ACC112 (cell line): ENCODE measurements around the gene TWIST2.

Experiments used
- H2AFZ ChIP-seq: fragments of 200-600 bp; sonication (generic); one replicate; pipeline ENCODE4 v1.6.0; 2017; ENCODE audit warnings: antibody characterized with exemption, low read length; ENCODE audit not compliant: unreplicated experiment
- H3K27ac ChIP-seq: fragments of 200-600 bp; sonication (generic); 2 replicates; pipeline ENCODE4 v1.5.1; 2014; ENCODE audit warnings: low read depth, mild to moderate bottlenecking, antibody characterized with exemption, low read length, moderate library complexity
- H3K27me3 ChIP-seq: fragments of 200-600 bp; sonication (generic); 2 replicates; pipeline ENCODE4 v1.6.1; 2014; ENCODE audit warnings: mild to moderate bottlenecking, antibody characterized with exemption, low read length, moderate library complexity, mixed read lengths; ENCODE audit not compliant: insufficient read depth
- H3K36me3 ChIP-seq: fragments of 200-600 bp; sonication (generic); 2 replicates; pipeline ENCODE4 v1.6.1; 2016; ENCODE audit warnings: mild to moderate bottlenecking, antibody characterized with exemption, low read length, moderate library complexity, mixed read lengths; ENCODE audit not compliant: insufficient read depth
- H3K4me1 ChIP-seq: fragments of 200-600 bp; sonication (generic); one replicate; pipeline ENCODE4 v1.6.1; 2016; ENCODE audit warnings: low read length, mixed read lengths; ENCODE audit not compliant: insufficient read depth, unreplicated experiment, control insufficient read depth
- H3K4me3 ChIP-seq: fragments of 200-600 bp; sonication (generic); 2 replicates; pipeline ENCODE4 v1.5.1; 2014; ENCODE audit warnings: mild to moderate bottlenecking, low read depth, low read length
- H3K79me2 ChIP-seq: fragments of 200-600 bp; sonication (generic); one replicate; pipeline ENCODE4 v1.6.0; 2016; ENCODE audit warnings: low read length; ENCODE audit not compliant: control insufficient read depth, unreplicated experiment, insufficient read depth

The TWIST2 gene

DNA sequence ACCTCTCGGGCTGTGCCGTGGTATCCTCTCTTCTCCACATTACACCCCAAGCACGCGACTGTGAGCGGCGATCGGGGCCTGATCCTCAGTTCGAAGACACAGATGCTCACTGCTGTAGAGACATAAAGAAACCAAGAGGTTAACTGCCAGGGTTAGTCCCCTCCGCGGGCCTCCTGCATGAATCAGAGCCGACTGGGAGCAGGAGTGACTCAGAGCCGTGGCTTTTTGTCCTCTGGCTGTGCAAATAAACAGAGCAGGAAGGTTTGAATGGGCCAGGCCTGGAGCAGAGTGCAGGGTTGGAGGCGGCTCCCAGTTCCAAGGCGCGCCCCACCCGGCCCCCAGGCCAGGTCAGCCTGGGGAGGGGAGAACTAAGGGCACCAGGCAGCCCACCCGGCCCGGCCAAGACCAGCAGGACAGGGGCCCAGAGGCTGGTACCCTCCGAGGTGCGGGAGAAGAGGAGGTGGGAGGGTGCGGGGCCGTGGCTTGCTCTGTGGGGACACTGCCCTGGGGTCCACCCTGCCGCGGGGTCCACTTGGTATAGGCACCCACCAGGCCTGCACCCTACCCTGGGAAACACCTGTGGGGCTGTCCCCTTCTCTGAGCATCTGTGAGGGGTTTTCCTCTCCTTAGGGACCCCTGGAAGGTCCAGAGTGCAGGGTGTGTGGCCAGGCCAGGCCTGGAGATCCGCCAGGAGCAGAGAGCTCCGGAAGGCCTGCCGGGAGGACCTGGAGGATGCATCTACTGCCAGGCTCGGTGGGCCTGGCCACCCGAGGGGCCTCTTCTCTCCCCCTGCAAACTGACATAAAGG lies 16.5 kb downstream of the TWIST2 start:
- no peaks in the 10 kb centered on the region for H3K27me3 ChIP-seq
- peak overlapping the region; percentile 97 for H3K27ac ChIP-seq
- peaks cover 66% of the 10 kb centered on the region for H3K4me1 ChIP-seq
- H3K4me3 ChIP-seq = peak overlapping the region; percentile 68
- no peaks in the 10 kb centered on the region for H3K36me3 ChIP-seq
- H3K79me2 ChIP-seq = peaks cover 62% of the 10 kb centered on the region
- peak overlapping the region; percentile 96 for H2AFZ ChIP-seq

GRCh38 chr2:238865015-238865719 lies 17.3 kb downstream of the TWIST2 start:
- peaks cover 55% of the 10 kb centered on the region for H3K79me2 ChIP-seq
- H3K4me3 ChIP-seq = 0 out of 2 replicates have a peak overlapping the region, but pooled peaks have one; percentile 52
- peaks cover 68% of the 10 kb centered on the region for H3K4me1 ChIP-seq
- H3K27me3 ChIP-seq = no peaks in the 10 kb centered on the region
- H3K27ac ChIP-seq = peak overlapping the region; percentile 97; the same call in 1 of the 2 replicates
- no peak overlapping the region for H2AFZ ChIP-seq
- H3K36me3 ChIP-seq = no peaks in the 10 kb centered on the region

- H3K27ac ChIP-seq = no peak overlapping the region
- peaks cover 50% of the 10 kb centered on the region for H3K79me2 ChIP-seq
- H3K4me1 ChIP-seq = peaks cover 68% of the 10 kb centered on the region
These were observed 18.0 kb downstream of the TWIST2 start for GRCh38 chr2:238865744-238866355.

DNA sequence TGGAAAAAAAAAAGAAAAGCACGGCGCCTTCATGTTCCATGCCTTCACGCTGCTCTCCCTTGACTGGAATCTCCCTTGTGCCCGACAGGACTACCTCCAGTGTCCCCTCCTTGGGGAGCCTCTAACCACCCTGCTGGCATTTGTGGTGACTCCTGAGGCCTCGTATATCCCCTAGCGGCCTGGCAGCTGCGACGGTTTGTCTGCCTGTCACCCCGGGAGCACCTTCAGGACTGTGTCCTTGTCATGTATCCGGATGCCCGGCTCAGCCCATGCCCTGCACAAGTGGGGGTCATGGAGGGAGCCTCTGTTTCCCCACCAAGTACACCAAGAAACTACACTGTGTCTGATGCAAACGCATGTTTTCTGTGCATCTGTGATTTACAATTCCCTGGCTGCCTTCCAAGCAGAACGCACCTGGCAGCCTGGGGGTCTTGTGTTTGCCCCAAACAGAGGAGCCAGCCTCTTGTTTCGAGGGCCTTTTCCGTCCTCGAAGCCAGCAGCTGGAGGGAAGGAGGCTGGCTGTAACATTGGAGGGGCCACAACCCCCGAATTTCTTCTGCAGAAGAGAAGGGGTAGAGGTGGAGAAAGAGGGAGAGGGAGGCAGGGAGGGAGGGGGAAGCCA lies 18.9 kb downstream of the TWIST2 start:
- peaks cover 68% of the 10 kb centered on the region for H3K4me1 ChIP-seq
- H2AFZ ChIP-seq = no peak overlapping the region
- H3K36me3 ChIP-seq = no peaks in the 10 kb centered on the region
- H3K4me3 ChIP-seq = no peak overlapping the region
- H3K27ac ChIP-seq = peak overlapping the region; percentile 81
- peaks cover 41% of the 10 kb centered on the region for H3K79me2 ChIP-seq
- H3K27me3 ChIP-seq = no peaks in the 10 kb centered on the region

More at GRCh38 chr2:238865744-238866355, 18.0 kb downstream of the TWIST2 start:
- Histone ChIP-seq H3K4me3 (no peak overlapping the region), H3K27me3 (no peaks in the 10 kb centered on the region), H3K36me3 (no peaks in the 10 kb centered on the region), H2AFZ (no peak overlapping the region)

DNA sequence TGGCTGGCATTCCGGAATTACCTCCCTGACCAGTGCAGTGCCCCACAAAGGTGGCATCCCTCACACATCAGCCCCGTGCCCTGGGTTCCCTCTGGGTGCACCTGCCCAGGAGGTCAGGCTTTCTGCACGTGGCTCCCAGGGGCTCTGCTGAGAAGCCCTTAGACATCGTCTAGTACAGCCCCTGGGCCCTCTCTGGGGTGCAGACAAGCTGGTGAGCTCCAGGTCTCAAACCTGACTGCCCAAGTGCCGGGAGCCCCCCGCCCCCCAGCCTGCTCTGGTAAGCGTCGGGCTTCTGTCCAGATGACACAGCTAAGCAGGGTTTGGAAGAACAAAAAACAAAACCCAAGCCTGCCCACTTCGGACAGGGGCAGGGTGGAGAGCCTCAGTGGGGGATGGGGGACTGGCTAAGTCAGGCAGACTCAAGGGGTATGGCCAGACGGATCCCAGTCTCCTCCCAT lies 20.2 kb downstream of the TWIST2 start:
- peaks cover 62% of the 10 kb centered on the region for H3K4me1 ChIP-seq

GRCh38 chr2:238868616-238869292 lies 20.9 kb downstream of the TWIST2 start:
- Histone ChIP-seq H3K4me3 (peak overlapping the region; percentile 36; the same call in 1 of the 2 replicates), H2AFZ (no peak overlapping the region), H3K27ac (peak overlapping the region; percentile 81), H3K79me2 (peaks cover 42% of the 10 kb centered on the region), H3K36me3 (no peaks in the 10 kb centered on the region), H3K27me3 (no peaks in the 10 kb centered on the region), H3K4me1 (peaks cover 56% of the 10 kb centered on the region)

More for the DNA sequence above, 20.2 kb downstream of the TWIST2 start:
- Histone ChIP-seq H2AFZ (no peak overlapping the region), H3K4me3 (peak overlapping the region; percentile 36; the same call in 1 of the 2 replicates), H3K27me3 (no peaks in the 10 kb centered on the region), H3K36me3 (no peaks in the 10 kb centered on the region), H3K79me2 (peaks cover 42% of the 10 kb centered on the region), H3K27ac (peak overlapping the region; percentile 81; the same call in 1 of the 2 replicates)

DNA sequence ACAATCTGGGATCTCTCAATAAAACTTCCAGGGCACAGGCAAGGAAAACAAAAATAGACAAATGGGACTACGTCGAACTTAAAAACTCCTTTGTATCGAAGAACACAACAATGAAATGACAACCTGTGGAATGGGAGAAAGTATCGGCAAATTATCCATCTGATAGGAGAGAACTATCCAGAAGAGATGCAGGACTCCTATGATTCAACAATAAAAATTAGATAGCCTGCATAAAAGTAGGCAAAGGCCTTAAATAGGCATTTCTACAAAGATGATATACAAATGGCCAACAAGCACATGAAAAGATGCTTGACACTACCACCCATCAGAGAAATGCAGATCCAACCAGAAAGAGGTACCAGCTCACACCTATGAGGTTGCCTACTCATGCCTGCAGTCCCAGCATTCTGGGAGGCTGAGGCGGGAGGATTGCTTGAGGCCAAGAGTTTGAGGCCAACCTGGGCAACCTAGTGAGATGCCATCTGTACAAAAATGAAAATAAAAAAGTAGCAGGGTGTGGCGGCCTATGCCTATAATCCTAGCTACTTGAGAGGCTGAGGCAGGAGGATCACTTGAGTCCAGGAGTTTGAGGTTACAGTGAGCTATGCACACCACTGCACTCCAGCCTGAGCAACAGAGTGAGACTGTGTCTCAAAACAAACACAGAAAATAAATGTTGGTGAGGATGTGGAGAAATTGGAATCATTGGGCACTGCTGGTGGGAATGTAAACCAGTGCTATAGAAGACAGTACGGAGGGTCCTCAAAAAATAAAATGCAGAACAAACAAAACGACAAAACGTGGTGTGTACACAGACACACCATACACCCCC lies 21.6 kb downstream of the TWIST2 start:
- Histone ChIP-seq H3K4me3 (0 out of 2 replicates have a peak overlapping the region, but pooled peaks have one; percentile 17), H2AFZ (no peak overlapping the region), H3K79me2 (peaks cover 45% of the 10 kb centered on the region), H3K27me3 (no peaks in the 10 kb centered on the region), H3K4me1 (peaks cover 50% of the 10 kb centered on the region), H3K27ac (peak overlapping the region; percentile 81), H3K36me3 (no peaks in the 10 kb centered on the region)

DNA sequence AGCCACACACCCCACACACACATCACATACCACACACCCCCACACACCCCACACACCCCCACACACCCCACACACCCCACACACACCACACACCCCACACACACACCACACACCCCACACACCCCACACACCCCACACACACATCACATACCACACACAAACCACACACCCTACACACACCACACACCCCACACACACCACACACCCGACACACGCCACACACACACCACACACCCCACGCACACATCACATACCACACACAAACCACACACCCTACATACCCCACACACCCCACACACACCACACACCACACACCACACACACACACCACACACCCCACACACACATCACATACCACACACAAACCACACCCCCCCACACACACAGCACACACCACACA lies 22.4 kb downstream of the TWIST2 start:
- no peak overlapping the region for H2AFZ ChIP-seq
- H3K4me1 ChIP-seq = peaks cover 43% of the 10 kb centered on the region
- no peaks in the 10 kb centered on the region for H3K27me3 ChIP-seq
- H3K79me2 ChIP-seq = peaks cover 41% of the 10 kb centered on the region
- H3K27ac ChIP-seq = no peak overlapping the region
- no peaks in the 10 kb centered on the region for H3K36me3 ChIP-seq
- no peak overlapping the region for H3K4me3 ChIP-seq

- Histone ChIP-seq H3K79me2 (peaks cover 25% of the 10 kb centered on the region), H3K4me3 (no peak overlapping the region), H3K27me3 (no peaks in the 10 kb centered on the region), H3K36me3 (no peaks in the 10 kb centered on the region), H3K27ac (no peak overlapping the region), H2AFZ (no peak overlapping the region), H3K4me1 (peaks cover 26% of the 10 kb centered on the region)
These were observed 24.1 kb downstream of the TWIST2 start for GRCh38 chr2:238872026-238872425.
